Glomerular visceral epithelial cell (primary cell): Measurements from ENCODE around the gene EIF2AK2.

Source experiments
- DNase-seq: peaks from one replicate; pipeline ENCODE4 v3.0.0-alpha.2; 2016; ENCODE audit errors: extremely low spot score

The EIF2AK2 gene

DNA sequence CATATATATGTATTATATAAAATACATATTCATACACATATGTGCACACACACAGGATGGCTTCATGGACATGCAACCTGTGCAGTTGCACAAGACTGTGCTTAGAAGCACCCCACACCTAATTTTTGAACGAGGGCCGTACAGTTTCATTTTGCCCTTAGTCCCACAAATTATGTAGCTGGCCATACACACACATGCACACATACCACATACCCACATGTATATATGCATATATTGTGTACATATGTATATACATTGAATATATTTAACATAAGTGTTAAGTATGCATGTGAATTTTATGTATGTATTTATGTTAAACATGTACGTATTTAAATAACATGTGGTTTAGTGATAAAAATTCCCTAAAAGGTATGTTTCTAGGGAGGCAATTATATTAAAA is 54.2 kb downstream of the EIF2AK2 start:
- DNase-seq, result no peak

DNA sequence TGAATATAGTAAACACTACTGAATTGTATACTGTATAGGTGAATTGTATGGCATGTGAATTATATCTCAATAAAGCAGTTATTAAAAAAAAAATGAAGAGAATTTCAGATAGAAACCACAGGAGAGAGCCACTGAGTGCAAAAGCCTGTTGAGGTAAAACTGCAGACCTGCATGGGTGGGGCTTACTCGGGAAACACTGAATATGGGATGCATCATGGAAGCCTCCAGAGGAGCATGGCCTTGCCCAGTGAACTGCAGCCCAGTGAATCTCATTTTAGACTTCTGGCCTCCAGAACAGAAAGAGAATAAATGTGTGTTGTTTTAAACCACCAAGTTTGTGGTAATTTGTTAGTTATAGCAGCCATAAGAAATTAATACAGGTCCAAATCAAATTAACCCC is 56.7 kb downstream of the EIF2AK2 start:
- DNase-seq, result no peak

DNA sequence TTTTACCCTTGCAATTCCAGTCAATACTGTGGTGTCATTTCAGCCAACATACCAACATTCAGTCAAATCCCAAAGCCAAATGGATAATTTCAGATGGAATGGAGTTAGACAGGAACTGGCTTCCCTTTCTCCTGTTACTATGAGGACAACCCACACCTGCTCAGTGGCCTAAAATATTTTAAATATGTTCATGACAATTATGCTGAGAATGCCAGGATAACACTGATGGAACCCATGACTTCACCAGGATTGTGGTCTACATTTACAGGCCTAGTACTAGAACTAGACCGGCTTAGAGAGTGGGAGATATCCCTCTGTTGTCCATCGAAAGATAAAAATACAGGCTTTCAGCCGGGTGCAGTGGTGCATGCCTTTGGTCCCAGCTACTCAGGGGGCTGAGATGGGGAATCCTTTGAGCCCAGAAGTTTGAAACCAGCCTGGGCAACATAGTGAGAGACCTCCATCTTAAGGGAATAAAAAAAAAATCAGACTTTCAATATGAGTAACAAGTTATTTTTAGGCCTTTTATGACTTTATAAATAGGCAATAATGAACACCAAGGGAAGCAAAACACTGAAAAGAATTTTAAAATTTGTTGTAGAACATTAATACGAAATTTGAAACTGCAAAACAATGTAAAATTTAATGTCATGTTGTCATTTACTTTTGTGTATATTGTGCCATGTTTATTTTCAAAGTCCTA is 58.2 kb downstream of the EIF2AK2 start:
- DNase-seq, result peak; percentile 1

DNA sequence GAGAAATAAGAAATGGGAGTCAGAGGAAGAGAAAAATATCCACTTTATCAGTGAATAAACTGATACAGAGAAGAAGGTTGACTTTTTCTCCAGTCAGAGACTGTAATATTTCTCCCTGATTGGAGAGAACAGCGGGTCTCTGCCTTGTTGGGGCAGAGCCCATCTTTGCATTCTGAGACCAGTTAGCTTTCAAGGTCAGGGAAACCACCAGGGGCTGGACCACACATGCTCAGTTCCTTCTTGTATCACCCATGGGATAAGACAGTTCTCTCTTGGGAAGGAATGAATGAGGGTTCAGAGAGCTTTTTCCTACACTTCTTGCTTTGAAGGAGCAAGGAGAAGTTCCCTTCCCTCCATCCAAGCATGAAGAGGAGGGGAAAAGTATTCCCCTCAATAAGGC is 60.2 kb downstream of the EIF2AK2 start:
- DNase-seq, result no peak

DNA sequence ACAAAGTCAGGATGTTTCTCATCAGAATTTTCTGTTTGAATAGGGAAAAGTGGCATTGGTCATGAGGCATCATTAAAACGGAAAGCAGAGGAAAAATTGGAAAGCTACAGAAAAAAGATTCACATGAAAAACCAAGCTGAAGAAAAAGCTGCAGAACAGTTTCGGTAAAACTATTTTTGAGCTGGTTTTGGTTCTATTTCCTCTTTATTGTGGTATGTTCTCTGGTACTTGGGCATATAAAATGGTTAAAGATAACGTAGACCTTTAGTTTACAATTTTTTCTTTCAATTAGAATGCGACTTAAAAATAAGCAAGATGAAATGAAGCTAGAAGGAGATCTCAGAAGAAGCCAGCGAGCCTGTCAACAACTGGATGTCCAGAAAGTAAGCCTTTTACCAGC is 64.9 kb downstream of the EIF2AK2 start:
- no peak for DNase-seq

DNA sequence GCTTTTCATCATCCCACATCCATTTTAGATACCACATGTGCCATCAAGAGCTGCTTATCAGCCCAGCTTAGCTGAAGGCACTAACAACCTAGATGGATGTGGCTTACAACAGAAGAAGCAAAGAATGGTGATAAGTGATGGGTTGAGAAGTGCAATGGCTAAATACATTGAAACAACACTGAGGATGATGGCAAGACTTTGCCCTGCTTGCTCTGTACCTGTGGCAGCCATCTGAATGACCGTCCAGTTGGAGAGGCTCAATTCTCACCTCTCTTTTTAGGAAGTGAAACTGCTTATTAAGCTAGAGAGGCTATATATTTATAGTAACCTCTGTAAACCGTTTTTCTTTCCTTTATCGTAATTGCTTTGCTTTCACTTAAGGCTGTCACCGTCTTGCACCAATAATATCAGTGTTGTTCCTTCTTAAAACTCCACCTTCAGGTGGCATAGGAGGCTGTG is 66.7 kb downstream of the EIF2AK2 start:
- DNase-seq, result no peak

DNA sequence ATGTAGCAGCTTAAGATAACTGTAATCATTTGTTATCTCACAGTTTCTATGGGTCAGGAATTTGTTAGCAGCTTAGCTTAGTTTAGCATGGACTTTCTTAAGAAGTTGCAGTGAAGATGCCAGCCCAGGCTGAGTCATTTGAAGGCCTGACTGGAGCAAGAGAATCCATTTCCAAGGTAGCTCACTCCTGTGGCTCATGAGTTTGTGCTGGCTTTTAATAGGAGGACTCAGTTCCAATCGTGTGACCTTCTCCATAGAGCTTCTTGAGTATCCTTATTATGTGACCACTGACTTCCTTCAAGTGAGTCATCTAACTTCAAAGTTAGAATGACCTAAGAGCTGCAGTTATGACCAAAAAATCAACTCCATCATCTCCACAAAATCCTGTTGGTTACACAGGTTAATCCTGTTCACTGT is 71.0 kb downstream of the EIF2AK2 start:
- peak; percentile 55 for DNase-seq

DNA sequence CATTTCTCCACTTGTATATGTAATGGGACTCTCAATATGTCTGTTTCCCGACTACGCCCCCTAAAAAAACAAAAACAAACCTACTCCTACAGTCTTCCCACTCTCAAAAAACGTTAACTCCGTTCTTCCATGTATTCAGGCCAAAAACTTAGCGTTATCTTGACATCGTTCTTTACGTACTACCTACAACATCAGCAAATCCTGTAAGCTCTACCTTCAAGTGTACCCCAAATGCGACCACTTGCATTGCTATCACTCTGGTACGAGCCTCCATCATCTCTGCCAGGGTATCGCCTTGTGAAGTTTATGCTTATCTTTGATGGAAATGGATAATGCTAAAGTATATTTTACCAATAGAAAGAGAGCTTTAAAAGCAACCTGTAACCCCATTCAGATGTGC is 72.0 kb downstream of the EIF2AK2 start:
- no peak for DNase-seq

DNA sequence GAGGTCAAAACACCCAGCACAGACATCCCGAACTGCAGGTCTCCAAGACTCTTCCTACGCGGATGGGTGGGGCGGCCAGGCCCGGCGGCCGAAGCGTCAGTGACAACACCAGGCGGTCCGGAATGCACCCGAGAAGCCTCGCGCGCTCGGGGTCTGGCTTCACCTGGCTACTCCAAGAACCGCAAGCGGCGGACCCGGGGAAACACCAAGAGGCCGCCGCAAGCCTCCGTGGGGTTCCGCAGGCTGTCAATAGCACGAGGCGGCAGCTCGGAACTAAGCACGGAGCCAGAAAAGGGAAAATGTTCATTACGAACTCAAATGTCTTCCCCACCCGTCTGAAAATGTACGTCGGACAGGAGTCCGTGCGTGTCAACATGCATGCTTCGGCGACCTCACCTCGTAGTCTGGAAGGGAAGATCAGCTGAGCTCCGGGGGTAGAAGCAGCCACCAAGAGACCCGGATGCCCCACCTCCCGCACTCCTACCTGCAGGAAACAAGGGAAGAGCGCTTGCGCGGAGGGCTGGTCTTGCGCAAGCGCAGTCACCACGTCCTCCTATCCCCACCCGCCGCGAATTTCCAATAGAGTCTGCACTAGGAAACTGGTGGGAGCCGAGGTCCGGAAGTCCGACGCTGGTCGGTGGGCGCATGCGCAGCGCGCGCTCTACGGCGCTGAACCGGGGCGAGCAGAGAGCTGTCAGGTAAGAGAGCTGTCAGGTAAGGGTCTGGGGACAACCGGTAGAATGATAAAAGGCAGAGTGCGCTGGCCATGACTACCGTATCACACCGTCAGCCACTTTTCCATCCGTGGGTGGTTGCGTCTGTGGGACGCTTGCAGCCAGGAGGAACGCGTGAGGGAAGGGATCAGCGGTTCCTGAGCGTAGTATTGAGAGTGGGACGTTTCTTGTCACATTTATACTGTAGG is 72.6 kb downstream of the EIF2AK2 start, which contains the start of the genes GPATCH11 and HEATR5B:
GPATCH11 (plus strand) TSS at position 646 of the 922 bp plus-strand sequence. CDS start 3,864 bp downstream, outside the sequence.
HEATR5B (minus strand) TSS at position 500 of the 922 bp plus-strand sequence. CDS start 958 bp downstream, outside the sequence.
- DNase-seq, result peak; percentile 96

DNA sequence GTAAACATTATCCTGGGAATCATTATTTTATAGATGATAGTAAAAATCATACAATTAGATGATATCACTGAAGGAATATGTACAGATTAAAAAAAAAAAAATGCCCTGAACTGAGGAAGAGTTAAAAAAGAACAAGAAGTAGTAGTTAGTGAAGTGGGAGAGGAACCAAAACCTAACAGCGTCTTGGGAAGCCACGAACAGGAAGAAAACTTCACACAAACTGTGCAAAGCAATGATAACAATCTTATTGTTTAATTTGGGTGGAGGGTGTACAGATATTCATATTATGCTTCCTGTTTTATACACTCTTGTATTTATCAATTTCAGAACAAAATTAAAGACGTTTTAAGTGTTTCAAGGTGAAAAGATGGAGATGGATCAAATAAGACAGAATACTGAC is 76.1 kb downstream of the EIF2AK2 start:
- DNase-seq, result no peak

DNA sequence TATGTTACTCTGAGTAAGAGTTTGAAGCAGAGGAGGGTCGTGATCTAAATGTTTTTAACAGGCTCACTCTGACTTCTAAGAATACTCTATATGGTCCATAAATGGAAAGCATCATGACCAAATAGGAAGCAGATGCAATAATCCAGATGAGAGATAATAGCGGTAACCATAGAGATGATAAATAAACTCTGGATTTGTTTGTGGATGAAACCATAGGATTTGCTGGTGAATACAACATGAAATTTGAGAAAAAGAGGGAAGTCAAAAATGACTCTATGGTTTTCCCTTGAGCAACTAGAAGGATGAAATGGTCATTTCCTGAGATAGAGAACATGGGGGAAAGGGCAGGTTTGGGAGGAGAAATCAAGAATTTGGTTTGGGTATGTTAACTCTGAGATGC is 76.5 kb downstream of the EIF2AK2 start:
- DNase-seq, result no peak

DNA sequence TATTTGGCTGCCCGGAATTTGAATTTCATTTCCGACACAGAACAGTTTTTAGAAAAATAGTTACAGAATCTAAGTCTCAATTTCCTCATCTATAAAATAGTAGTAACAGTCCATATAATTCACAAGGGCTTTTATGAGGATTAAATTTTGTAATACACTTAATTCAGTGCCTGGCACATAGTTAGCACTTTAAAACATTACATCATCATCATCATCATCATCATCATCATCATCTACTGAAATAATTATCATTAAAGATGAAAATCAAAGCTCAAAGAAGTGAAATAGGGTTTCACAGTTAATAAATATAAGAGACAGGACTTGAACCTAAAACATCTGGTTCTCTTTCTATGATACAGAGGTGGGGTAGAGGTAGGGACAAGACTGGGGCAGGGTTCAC is 85.8 kb downstream of the EIF2AK2 start:
- no peak for DNase-seq

DNA sequence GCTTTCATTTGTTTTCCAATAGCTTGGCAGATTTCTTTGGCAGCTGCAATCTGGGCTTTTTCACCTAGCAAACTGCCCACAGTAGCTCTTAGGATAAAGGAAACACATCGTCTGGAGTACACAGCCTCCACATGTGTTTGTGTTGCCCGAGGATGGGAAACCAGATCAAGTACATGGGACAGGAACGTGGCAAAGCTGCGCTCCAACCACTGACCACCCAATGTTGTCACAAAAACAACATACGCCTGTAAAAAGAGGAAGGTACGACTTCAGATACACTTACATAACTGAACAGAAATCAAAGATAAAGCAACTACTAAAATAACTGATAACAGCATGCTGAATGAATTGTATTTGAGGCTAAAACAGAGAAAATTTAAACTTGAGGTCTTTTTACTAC is 88.1 kb downstream of the EIF2AK2 start:
- no peak for DNase-seq

DNA sequence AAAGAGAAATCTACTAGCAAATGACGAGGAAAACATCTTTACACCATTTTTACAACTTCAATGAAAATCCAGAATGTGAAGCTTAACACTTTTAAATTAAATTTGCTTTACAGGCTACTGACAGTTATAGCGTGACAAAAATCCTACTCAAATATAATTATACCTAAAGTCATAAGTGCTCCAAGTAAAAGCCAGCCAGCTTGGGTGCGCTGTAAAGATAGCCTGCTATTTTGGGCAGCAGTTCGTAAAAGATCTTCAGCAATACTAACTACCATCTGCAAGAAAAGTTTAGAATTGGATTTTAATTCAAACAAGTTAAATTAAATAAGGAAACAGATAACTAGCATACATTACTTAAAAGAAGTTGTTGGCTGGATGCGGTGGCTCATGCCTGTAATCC is 95.0 kb downstream of the EIF2AK2 start:
- no peak for DNase-seq

DNA sequence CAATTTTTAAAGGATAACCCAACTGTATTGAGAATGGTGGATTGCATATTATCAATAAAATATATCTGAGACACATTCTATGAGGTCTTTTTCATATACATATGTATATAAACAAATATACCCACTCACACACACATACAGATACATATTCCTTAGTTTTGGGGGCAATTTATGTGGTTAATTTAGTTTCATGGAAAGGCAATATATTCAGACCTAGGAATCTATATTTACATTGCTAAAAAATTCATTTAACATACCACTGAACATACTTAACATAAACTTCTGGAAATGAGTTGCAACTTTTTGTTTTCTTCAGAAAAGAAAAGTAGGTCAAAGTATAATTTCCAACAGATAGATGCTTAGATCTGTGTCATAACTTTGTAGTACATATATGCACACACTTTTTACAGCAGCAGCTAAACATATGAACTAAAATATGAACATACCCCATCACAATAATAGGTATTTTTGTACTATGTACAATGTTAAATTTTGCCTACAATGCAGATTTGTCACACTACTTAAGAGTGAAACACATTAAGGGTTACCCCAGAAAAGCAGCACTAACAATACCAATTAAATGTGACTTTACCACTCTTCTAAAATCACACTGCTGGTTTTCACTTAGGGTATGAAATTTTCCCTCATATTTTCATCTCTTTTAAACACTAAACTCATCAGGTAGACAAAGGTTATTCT is 95.6 kb downstream of the EIF2AK2 start:
- DNase-seq, result no peak

DNA sequence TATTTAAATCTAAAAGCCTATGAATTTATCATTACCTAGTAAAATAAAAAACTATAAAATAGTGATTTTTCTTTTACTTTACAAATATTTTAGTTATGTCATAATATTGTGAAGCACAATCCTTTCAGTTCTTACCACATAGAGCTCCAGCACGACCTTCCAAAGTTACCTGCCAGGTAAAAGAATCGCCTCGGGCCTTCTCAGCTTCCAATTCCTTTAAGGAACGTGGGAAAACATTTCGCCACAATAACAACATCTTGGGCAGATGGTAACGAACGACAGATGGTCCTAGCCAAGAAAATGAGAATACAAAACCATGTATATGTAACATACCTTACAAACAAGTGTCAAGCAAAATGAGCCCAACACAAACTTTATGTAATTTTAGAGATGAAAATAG is 96.3 kb downstream of the EIF2AK2 start:
- no peak for DNase-seq

DNA sequence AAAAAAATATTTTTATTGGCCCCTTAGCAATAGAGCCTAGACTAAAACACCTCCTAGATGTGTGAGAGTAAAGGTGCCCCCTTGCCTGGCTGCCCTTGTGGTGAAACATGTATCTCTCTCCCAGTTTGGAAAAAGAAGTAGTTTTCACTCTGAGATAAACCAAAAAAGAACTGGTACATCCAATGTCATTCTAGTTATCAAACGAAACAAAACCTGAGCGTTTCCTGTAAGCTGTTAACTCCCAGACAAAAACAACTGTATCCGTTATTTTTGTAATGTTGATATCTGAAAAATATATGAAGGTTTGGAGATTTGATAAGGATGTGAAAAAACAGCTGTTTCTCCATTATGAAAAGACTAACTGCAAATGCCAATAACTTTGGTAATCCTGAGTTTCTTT is 96.9 kb downstream of the EIF2AK2 start:
- no peak for DNase-seq

DNA sequence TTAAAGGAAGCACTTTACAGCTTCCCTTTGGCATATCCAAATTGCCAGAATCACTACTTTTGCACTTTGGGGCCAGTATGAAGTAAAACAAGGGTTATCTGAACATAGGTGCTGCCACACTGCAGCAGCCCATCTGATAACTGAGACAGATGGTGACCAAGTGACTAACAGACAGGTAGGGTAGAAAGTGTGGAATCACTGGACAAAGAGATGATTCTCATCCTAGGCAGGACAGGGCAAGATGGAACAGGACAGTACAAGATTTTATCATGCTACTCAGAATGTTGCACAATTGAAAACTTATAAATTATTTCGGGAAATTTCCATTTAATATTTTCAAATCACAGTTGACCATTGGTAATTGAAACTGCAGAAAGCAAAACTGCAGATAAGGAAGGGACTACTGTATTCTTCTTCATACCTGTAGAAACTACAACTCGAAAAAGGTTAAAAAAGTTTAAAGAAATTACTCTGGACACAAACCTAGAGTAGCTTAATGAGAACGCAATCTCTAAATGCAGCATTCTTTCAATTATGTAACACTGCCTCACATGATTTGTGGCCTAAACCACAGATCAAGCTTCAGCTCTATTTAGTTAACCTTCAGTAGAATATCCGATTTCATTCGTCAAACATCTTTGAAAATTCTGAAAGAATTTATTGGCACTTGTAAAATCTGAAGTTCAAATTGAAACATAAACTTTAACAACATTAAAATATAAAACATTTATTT is 104.0 kb downstream of the EIF2AK2 start:
- no peak for DNase-seq
